GM21390 (cell line): Measurements from ENCODE around the gene GLRX3.
"Not testable (repeated sequence)": the region's sequence is repeated elsewhere in the genome, so short reads cannot be mapped to it uniquely, and the experiment has no call there.

ENCODE experiments used
- ATAC-seq: cut with Tn5 transposase; IDR thresholded peaks from one replicate; pipeline ENCODE4 v1.9.1; 2021; ENCODE audit not compliant: unreplicated experiment

GLRX3 gene

DNA sequence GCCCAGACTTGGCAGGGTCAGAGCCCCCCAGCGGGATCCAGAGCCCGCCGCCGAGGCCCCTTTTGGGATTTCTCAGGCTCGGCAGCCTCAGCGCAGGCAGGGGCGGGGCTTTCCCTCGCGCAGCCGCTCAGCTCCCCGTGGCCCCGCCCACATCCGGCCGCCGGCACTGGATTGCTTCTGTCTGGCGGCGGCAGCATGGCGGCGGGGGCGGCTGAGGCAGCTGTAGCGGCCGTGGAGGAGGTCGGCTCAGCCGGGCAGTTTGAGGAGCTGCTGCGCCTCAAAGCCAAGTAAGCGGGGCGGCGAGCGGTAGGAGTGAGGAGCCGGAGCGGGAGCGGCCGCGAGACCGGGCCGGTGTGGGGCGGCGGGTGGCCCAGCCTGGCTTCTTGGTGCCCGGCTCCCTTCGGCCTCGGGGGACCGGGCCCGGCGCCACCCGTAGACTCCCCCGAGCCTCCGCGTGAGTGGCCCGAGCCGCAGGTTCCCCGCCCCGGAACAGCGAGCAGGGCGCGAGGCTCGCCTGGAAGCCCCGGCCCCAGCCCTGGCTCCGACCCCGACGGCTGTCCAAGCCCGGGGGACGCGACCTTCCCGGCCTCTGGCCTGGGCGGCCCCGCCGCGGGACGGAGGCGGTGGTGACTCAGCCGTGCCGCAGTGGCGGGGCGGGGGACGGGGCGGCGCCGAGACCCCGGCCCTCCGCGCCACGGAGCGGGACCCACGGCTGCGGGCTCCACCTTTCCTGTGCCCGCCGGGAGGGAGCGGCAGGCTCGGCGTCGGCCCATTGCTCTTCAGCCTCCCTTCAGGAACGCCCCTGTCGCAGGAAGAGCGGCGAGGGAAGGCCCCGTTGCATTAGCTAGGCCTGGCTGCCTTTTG is at the start of gene GLRX3:
TSS of gene GLRX3 (plus strand) at position 166 of the 864 bp plus-strand sequence. CDS start at position 196, 30 bp downstream.
- ATAC-seq, result peak; percentile 88

DNA sequence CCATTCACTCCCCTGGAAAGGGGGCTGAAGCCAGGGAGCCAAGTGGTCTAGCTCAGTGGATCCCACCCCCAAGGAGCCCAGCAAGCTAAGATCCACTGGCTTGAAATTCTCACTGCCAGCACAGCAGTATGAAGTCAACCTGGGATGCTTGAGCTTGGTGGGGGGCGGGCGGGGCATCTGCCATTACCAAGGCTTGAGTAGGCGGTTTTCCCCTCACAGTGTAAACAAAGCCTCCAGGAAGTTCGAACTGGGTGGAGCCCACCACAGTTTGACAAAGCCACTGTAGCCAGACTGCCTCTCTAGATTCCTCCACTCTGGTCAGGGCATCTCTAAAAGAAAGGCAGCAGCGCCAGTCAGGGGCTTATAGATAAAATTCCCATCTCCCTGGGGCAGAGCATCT is 45.6 kb upstream of the GLRX3 start:
- ATAC-seq, result not testable (repeated sequence)

DNA sequence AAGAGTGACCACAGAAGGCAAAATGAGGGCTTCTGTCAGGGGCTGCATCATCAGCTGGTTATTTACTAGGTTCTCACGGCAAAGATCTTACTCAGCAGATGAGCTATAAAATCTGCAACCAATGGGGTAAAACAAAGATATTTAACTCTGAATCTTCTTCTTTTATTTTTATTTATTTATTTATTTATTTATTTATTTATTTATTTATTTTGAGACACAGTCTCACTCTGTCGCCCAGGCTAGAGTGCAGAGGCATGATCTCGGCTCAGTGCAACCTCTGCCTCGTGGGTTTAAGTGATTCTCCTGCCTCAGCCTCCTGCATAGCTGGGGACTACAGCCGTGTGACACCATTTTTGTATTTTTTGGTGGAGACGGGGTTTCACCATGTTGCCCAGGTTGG is 36.8 kb upstream of the GLRX3 start:
- ATAC-seq, result no peak

DNA sequence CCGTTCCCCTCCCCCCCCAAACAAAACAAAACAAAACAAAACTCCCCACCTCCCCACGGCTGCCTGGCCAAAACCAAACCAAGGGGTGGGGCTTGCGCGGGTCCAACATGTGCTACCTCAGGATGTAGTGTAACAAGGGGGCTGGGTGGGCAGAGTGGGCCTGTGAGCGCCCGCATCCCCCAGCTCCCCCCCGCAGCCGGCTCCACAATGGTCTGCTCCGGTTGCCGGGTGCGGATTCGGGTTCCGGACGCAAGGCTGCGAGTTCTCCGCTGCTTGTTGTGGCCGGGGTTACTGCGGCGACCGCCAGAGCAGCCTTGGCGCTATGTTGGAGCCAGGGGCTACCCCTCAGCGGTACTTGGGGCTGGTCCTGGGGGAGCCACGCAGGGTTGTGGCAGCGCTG is 30.5 kb upstream of the GLRX3 start:
- ATAC-seq, result no peak

DNA sequence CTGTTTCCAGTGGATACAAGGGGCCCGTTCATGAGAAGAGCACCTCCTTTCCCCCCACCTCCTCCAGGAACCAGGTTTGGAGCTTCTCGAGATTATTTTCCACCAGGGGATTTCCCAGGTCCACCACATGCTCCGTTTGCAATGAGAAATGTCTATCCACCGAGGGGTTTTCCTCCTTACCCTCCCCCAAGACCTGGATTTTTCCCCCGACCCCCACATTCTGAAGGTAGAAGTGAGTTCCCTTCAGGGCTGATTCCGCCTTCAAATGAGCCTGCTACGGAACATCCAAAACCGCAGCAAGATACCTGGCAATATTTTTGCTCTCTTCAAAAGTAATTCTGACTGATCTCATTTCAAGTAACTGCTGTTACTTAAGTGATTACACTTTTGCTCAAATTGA is 28.0 kb upstream of the GLRX3 start:
- ATAC-seq, result not testable (repeated sequence)

DNA sequence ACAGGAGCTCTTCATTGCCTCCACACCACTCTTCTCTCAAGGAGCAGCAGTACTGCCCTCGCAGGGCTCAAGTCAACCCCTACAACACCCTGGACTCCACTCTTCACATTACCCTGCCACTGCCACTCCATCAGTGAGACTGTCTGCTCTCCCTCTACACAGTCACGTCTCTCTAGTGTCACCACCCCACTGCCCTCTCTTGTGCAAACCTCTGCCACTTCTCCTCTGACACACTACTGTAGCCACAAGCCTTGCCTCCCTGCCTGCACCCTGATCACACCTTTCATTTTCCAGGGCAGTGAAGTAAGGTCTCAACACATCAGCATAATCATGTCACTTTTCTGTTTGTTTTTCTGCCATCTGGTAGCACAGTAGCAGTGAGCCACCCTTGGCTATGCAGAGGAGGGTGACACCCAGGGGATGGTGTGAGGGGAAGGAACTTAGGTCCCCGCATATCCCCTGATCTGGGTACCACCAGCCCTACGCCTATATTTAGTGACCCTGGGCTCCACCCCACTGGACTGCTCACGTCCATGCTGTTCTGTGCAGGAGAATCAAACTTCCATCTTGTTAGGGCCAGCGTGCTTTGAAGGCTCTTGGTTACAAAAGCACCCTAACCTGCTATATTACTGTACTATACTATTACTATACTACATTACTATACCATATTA is 27.1 kb upstream of the GLRX3 start:
- ATAC-seq, result no peak

DNA sequence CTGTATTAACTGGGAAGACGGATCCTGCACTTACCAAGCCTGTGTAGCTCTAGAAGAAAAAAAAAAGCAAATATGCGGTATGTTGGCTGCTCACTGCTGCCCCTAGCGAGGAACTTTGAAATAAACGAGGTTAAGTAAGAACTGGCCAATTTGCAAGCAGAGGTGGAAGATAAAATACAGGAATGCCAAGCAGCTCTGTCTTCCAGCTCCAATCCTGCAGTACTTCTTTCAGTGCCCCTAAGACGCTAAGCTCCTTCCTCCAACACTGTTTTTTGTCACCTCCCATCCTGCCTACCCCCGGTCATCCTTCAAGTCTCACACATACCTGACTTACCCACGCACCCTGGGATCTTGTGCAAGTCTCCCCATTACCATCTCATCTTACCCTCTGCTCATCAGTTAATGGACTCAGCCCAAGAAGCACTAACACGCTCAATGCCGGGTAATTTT is 26.4 kb upstream of the GLRX3 start:
- ATAC-seq, result no peak

DNA sequence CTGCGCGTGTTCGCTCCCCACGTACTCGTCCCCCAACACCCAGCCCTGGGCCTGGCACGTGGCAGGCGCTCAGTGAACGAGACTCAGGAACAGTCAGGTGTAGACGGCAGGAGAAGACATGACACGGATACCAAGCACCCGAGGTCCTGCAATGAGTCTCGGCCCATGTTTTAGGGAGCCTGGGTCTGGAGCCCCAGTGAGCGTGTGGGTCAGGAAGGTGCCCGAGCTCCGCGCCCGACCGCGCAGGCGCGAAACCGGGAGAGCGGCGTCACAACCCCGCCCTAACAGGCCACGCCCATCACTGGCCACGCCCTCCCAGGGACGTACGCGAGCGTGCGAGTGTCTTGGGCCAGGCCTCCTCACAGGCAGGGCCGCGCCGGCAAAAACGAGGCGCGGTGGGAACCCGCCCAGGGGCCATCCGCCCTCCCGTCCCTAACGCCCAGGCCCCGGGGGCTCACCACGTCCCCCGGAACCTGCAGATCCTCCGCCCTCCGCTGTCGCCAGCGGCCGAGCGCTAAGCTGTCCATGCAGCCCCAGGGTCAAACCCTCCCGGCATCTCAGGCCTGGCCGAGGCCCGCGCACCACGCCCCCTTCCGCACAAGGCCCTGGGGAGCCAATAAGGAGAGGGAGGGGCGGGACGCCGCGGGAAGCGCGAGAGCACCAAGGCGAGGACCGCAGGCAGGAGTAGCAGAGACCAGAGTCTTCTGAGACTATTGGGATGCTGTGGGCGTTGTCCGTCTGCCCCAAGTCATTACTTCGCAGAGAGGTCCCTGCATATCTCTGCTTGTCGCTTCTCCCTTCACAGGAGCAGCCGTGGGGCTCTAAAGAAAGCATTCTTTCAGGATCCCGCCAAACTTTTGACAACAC is 25.7 kb upstream of the GLRX3 start, which contains the start of gene C10orf143:
TSS of gene C10orf143 (minus strand) at position 585 of the 867 bp plus-strand sequence. CDS start at position 527, 58 bp downstream.
- peak; percentile 85 for ATAC-seq

DNA sequence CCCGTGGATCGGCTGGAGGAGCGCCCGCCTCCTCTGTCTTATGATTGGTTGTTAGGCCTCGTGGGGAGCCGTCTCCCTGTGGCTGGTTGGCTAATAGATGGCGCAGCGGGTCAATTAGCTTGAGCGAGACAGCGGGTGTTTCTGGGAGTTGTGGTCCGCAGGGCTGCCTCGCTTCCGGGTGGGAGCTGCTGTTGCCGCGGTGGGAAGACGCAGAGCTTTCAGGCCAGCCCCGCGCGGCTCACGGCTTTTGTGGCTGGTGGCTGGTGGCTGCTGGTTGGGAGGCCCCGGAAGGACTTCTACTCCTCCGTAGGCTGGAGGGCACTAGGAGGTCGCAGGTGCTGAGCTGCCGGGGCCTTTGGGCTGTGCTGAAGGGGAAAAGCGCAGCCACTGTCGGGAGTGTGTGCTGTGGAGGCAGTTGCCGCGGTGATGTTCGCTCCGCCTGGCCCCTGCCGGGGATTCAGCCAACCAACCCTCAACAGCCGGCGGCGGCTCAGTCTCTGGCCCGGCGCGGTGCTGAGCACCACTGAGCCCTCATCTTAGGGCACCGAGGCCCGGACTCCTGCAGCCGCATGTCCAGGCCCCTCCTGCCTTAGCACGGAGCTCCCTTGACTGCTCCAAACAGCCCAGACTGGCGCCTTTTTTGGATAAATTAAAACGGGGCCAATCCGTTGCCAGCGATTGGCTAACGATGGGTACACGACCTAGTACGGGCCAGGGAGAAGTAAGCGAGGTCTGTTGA is 24.9 kb upstream of the GLRX3 start:
- peak; percentile 80 for ATAC-seq

DNA sequence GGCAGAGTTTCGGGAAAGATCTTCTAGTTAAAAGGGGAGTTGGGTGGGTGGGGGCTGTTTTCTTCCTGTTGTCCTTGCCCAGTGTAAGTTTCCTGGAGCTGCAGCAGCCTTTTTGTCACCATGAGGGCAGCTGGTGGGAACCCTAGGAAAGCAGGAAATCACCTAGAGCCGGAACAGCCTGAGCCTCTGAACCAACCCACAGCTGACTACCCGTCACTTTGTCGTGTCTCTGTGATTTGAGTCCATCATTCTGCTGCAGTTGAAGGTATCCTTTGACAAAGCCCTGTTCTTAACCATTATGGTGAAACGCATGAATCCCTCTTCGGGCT is 24.4 kb upstream of the GLRX3 start:
- ATAC-seq, result no peak

DNA sequence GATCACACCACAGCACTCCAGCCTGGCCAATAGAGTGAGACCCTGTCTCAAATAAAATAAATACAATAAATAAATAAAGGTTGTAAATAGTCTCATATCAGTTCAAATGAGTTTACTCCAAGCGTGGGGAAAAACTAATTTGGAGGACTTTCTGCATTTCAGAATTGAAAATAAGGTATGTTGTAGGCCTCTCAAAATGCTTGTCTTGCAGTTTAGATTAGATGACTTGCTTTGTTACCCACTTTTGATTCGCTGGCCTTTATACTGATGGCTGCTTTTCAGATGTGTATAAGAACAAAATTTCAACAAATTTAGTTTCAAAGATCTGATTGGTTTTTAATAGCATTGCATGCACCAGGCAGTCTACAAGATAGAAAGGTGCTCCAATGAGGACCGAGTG is 23.4 kb upstream of the GLRX3 start:
- ATAC-seq, result no peak

DNA sequence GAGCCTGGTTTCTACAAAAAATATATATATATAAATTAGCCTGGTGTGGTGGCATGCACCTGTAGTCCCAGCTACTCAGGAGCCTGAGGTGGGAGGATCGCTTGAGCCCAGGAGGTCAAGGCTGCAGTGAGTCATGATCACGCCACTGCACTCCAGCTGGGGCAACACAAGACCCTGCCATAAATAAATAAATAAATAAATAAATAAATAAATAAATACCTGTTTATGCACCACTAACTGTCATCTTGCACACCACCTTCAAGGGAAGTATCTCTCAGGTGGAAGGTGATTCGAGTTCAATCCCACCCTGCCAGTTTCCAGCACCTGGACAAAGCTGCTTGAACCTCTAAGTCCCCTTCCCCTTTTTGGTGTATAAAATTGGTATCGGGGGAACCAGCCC is 19.2 kb upstream of the GLRX3 start:
- ATAC-seq, result not testable (repeated sequence)

DNA sequence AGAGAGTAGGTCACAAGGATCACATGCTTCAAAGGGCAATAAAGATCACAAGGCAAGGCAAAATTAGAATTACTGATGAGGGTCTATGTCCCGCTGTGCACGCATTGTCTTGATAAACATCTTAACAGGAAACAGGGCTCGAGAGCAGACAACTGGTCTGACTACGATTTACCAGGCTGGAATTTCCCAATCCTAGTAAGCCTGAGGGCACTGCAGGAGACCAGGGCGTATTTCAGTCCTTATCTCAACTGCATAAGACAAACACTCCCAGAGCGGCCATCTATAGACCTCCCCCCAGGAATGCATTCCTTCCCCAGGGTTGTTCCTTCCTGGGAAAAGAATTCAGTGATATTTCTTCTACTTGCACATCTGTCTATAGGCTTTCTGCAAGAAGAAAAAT is 18.7 kb upstream of the GLRX3 start:
- not testable (repeated sequence) for ATAC-seq

DNA sequence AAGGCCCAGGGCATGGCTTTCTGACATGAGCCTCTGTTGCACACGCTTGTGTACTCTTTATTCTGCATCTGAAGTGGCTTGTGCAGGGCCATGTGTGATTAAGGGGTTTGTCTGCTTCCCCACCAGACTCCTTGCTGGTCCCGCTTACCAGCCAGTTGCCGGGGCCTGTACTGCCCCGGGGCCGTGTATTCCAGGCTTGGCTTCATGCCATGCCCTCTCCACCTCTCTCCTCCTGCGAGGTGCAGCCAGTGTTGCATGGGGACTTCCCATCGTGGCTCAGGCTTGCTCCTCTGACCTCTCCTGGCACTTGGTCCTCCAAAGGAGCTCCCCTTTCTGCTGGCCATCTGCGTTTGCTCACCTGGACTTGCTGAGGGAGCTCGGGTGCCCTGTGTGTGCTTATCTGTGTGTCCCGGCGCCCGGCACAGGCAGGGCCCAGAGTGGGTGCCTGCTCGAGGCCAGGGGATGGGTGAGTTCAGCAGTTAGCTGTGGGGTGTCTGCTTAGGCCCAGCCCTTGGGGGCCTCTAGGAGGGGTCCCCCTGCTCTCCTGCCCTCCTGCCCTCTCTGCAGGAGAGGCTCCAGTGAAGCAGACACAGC is 14.6 kb upstream of the GLRX3 start:
- ATAC-seq, result no peak

DNA sequence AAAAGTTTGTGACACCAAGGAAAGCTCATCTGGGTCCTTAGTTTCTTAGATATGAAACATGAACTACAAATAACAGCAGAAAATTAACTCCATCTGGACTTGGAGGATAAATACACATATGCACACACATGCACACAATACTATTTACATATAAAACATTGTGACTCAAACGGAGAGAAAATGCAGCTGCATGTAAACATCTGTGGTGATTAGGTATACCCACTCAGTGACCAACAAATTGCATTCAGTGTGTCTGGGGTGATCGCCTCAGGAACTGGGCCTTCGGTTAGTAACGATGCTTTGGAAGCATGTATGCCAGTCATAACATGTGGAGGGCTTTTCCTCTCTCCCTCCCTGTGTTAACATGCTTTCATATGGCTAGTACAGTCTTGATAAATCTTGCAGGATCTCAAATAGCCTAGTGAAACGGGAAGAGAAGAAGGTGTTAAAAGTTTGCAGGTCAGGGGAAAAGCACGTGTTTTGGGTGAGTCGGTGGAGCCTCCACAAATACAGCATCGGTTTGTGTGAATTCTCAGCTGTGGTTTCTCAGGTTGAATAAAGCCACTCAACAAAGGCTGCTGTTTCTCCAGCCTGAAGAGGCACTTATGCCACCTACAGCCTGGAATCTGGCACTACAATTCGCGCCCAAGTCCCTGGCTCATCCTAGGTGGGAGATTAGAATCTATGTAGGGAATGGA is 8.7 kb upstream of the GLRX3 start:
- ATAC-seq, result peak; percentile 96

DNA sequence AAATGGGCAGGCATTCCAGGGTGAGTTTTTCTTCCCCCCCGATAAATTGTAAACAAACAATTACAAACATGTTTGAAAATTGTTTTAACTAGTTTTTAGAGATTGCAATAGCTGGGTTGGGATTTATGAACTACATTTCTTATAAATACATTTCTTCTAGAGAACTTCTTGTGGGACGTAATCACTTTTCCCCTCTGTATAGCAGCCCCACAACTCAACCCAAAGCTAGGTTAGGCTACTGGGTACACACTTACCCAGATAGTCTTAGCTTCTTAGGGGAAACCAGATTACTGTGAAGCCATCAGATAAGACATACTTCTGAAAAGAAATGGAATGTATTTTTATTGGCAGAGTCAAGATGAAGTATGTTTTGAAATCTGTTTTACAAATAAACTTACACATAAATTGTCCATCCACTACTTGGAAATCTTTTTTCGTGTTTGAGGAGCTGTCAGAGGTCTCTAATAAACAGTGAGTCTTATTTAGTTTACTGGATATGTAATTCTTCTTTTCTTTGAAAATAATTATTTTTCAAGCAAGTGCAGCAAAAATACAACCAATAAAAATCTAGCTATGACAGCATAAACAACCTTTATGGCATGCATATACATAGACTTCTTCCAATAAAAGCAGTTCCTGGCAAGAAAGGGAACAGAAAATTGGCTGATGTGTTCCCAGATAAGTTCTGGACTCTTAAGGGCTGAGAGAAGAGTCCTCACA is 8.0 kb upstream of the GLRX3 start:
- no peak for ATAC-seq

DNA sequence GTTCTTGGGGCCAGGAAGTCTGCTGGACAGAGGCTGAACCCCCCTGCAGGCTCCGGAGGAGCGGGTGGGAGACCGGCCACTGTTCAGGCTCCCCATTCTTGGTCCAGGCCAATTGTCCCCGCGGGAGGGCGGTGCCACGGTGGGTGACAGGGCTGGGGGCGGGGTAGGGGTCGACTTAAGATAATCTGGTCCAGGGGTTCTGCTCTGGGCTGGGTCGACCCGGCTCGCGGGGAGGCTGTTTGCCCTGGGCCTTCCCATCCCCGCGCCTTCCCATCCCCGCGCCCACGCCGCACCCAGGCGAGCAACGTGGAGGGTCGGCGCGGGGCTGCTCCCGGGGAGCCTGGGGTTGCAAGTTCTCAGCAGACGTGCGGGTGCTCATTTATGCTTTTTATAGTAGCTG is 7.3 kb upstream of the GLRX3 start:
- no peak for ATAC-seq

DNA sequence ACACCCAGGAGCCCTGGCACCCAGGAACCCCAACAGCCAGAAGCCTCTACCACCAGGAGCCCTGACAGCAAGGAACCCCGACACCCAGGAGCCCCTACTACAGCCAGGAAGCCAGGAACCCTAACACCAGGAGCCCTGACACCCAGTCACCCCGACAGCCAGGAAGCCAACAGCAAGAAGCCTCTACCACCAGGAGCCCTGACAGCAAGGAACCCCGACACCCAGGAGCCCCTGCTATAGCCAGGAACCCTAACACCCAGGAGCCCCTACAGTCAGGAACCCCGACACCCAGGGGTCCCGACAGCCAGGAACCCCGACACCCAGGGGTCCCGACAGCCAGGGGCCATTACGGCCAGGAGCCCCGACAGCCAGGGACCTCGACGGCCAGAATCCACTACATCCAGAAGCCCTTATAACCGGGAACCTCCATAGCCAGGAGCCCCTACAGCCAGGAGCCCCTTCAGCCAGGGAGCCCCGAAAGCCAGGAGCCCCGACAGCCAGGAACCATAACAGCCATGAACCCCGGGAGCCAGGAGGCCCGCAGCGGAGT is 440 bp upstream of the GLRX3 start:
- ATAC-seq, result peak; percentile 21

DNA sequence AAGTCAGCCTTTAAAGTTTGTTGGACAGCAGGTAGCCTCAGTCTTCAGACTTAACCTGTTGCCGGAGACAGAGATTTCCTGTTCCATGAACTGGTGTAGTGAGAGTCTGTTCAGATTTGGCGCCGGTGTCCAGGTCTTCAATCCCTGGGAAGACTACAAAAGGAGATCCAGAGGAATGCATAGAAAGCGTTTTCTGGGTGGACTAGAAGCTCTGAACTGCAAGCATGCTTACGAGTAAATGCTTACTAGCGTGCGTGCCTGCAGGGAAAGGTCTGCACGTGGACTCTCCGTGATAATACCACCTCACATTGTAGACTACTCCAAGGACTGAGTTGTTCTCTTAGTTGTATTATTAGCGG is 878 bp downstream of the GLRX3 start:
- ATAC-seq, result no peak
